Endothelial cell of umbilical vein (primary cell): ENCODE data around the gene OSBPL8. TPM values are rescaled to one million over a fixed set of nuclear protein-coding genes. Genes with fewer than 3 reads are reported as not detected.

ENCODE experiments used
- BruUV-seq: library from RNA; stranded (reverse); fragments of 400-500 nt; replicated peaks from 2 replicates; lab custom pipeline; 2021; lab: Mats Ljungman, UMichigan
- CTCF ChIA-PET: fragments of 300-600, 350-600 bp; sonication (Branson Sonifier 250); formaldehyde crosslinking; loops from one replicate; lab custom pipeline; 2021; ENCODE audit warnings: antibody characterized with exemption, inconsistent platforms; lab: Charles Lee
- POLR2A ChIA-PET: fragments of 300-600, 350-600 bp; sonication (Branson Sonifier 250); formaldehyde crosslinking; loops from one replicate; lab custom pipeline; 2021; ENCODE audit warnings: antibody characterized with exemption, inconsistent platforms; lab: Charles Lee
- DNase-seq: peaks from one replicate; pipeline ENCODE4 v3.0.0-alpha.2; 2011; ENCODE audit warnings: low read depth, low spot score
- FAIRE-seq: peaks from 2 replicates; lab custom pipeline; 2011; peaks lifted over from hg19 to GRCh38; lab: Jason Lieb, UNC
- H2AFZ ChIP-seq: 2 replicates; pipeline ENCODE4 v1.6.0; 2012; ENCODE audit warnings: low read depth, low read length, control low read depth, inconsistent platforms
- H3K27ac ChIP-seq: 2 replicates; pipeline ENCODE4 v1.5.1; 2011; ENCODE audit warnings: low read depth, mild to moderate bottlenecking, control low read depth, low read length, moderate library complexity; ENCODE audit not compliant: insufficient read depth
- H3K27me3 ChIP-seq, 2 experiments: 2 replicates each; pipeline versions ENCODE4 v1.6.0 to v1.6.1; 2011; ENCODE audit warnings: low read length in 2 of 2, mixed read lengths in 1 of 2; ENCODE audit not compliant: control insufficient read depth in 2 of 2, insufficient read depth in 2 of 2
- H3K36me3 ChIP-seq, 2 experiments: 2 replicates in 1 of 2; 3 replicates in 1 of 2; pipeline ENCODE4 v1.5.1; 2011; ENCODE audit warnings: low read length in 2 of 2, mild to moderate bottlenecking in 1 of 2, moderate library complexity in 1 of 2; ENCODE audit not compliant: control insufficient read depth in 2 of 2, insufficient read depth in 2 of 2; ENCODE audit errors: extremely low read depth in 1 of 2
- H3K4me1 ChIP-seq: 3 replicates; pipeline ENCODE4 v1.5.1; 2011; ENCODE audit warnings: mild to moderate bottlenecking, low read length; ENCODE audit not compliant: control insufficient read depth, insufficient read depth; ENCODE audit errors: extremely low read depth
- H3K4me2 ChIP-seq: 2 replicates; pipeline ENCODE4 v1.6.1; 2011; ENCODE audit warnings: low read length, control low read depth, mixed read lengths; ENCODE audit not compliant: insufficient read depth
- H3K4me3 ChIP-seq, 3 experiments: fragments of 200-600 bp in 1 of 3; sonication (generic), shearing (Covaris generic) in 1 of 3; replicated peaks in 1 of 3; 2 replicates each; pipeline ENCODE4 v1.5.1; 2011 to 2016; ENCODE audit warnings: control low read depth in 3 of 3, low read length in 3 of 3, mild to moderate bottlenecking in 2 of 3, inconsistent platforms in 1 of 3, low read depth in 1 of 3, moderate library complexity in 1 of 3; ENCODE audit not compliant: insufficient read depth in 1 of 3
- H3K79me2 ChIP-seq: 2 replicates; pipeline ENCODE4 v1.6.0; 2012; ENCODE audit warnings: low read length, inconsistent platforms; ENCODE audit not compliant: control insufficient read depth, insufficient read depth
- H3K9ac ChIP-seq: replicated peaks from 2 replicates; pipeline ENCODE3; 2011; ENCODE audit warnings: low read length, control low read depth; ENCODE audit not compliant: insufficient read depth; ENCODE audit errors: extremely low read depth
- H3K9me1 ChIP-seq: replicated peaks from 3 replicates; pipeline ENCODE4 v1.6.0; 2011; ENCODE audit warnings: mild to moderate bottlenecking, low read length; ENCODE audit not compliant: control insufficient read depth, insufficient read depth; ENCODE audit errors: extremely low read depth
- H3K9me3 ChIP-seq: replicated peaks from 2 replicates; pipeline ENCODE4 v1.5.1; 2012; ENCODE audit warnings: low read length, inconsistent platforms; ENCODE audit not compliant: control insufficient read depth, insufficient read depth
- H4K20me1 ChIP-seq: replicated peaks from 2 replicates; pipeline ENCODE3; 2011; ENCODE audit warnings: mild to moderate bottlenecking, low read length; ENCODE audit not compliant: control insufficient read depth, insufficient read depth; ENCODE audit errors: extremely low read depth
- EZH2 ChIP-seq: IDR thresholded peaks from 2 replicates; pipeline ENCODE4 v1.6.1; 2012; ENCODE audit warnings: borderline replicate concordance, low read depth, mild to moderate bottlenecking, moderate library complexity, low read length, inconsistent platforms; ENCODE audit not compliant: severe bottlenecking
- FOS ChIP-seq: IDR thresholded peaks from 2 replicates; pipeline ENCODE4 v1.6.1; 2011; ENCODE audit warnings: mild to moderate bottlenecking, low read length, moderate library complexity, borderline replicate concordance; ENCODE audit not compliant: insufficient read depth
- GATA2 ChIP-seq: IDR thresholded peaks from 2 replicates; pipeline ENCODE4 v1.7.0; 2011; ENCODE audit warnings: low read depth, mild to moderate bottlenecking, moderate library complexity, mixed read lengths, low read length; ENCODE audit not compliant: insufficient read length, insufficient read depth
- JUN ChIP-seq: IDR thresholded peaks from 2 replicates; pipeline ENCODE4 v1.6.1; 2011; ENCODE audit warnings: borderline replicate concordance, low read depth; ENCODE audit not compliant: insufficient read length, insufficient read depth
- MYC ChIP-seq: IDR thresholded peaks from one replicate; pipeline ENCODE4 v1.6.1; 2011; ENCODE audit warnings: mild to moderate bottlenecking, low read depth, low read length
- POLR2A ChIP-seq: IDR thresholded peaks from 2 replicates; pipeline ENCODE4 v1.6.1; 2012; ENCODE audit warnings: low read depth, mild to moderate bottlenecking, control low read depth, low read length
- POLR2AphosphoS5 ChIP-seq: IDR thresholded peaks from 2 replicates; pipeline ENCODE4 v1.6.1; 2012; ENCODE audit warnings: low read depth, mild to moderate bottlenecking, control low read depth, low read length, moderate library complexity; ENCODE audit not compliant: insufficient read depth
- dilution Hi-C: fragments of 300-500 bp; cut with MboI; formaldehyde crosslinking; loops from one replicate; pipeline ENCODE4 v1.15.0; 2019; ENCODE audit warnings: low sequenced_read_pairs; ENCODE audit not compliant: extremely low pct_ligation_motif_present
- intact Hi-C: fragments of 100-400 bp; cut with micrococcal nuclease; formaldehyde crosslinking; loops from one replicate; pipeline ENCODE4 v1.10.0; 2022
- polyA plus RNA-seq, 4 experiments: library from polyadenylated mRNA; depleted of rRNA in 3 of 4; stranded (reverse) in 3 of 4; unstranded in 1 of 4; fragments of >200 nt; gene quantifications; 2 replicates each; pipeline versions ENCODE4 v1.2.1 to v1.2.3, GENCODE V29; 2011 to 2012; ENCODE audit warnings: missing spikeins in 1 of 4
- total RNA-seq: library from RNA; stranded (reverse); gene quantifications from 2 replicates; pipeline ENCODE4 v1.2.3, GENCODE V29; 2021
- TF ChIP-seq, protein P1 (sequence below), 2 donors: IDR thresholded peaks; 1 replicate in 1 of 2; 2 replicates in 1 of 2; pipeline ENCODE4 v1.5.1; 2011; ENCODE audit warnings: low read length in 2 of 2, mild to moderate bottlenecking in 2 of 2, moderate library complexity in 2 of 2, control low read depth in 1 of 2, inconsistent platforms in 1 of 2, low read depth in 1 of 2; ENCODE audit not compliant: insufficient read depth in 1 of 2; ENCODE audit errors: extremely low read depth in 1 of 2
- TF ChIP-seq, protein P2 (sequence below): IDR thresholded peaks from 2 replicates; pipeline ENCODE4 v1.6.1; 2011; ENCODE audit not compliant: insufficient read depth, insufficient read length

Gene OSBPL8
- total and polyA plus RNA-seq, 2 donors (not counting 3 experiments of a cell fraction or from before 2014, with no cell fraction given), result 10.3 to 47.6 TPM

- no peaks in the 10 kb centered on the region for H3K79me2 ChIP-seq
- H3K4me3 ChIP-seq, result no peak overlapping the region
- H3K27ac ChIP-seq, result no peak overlapping the region
- no peak overlapping the region for H3K4me2 ChIP-seq
- no peak overlapping the region for H2AFZ ChIP-seq
- no TSS peak for BruUV-seq
- no peaks in the 10 kb centered on the region for H3K9me3 ChIP-seq
- no peaks in the 10 kb centered on the region for H3K36me3 ChIP-seq
- intact Hi-C loops, result no loop called here
- H3K27me3 ChIP-seq, result no peaks in the 10 kb centered on the region
- no peak overlapping the region for H3K9ac ChIP-seq
- ChIA-PET POLR2A (no interaction called here), CTCF (interaction anchor here (1.4 kb wide), 1 partner anchor 36 kb away, joined by 3 read pairs; no protein-coding TSS in a partner anchor)
- H3K9me1 ChIP-seq, result no peaks in the 10 kb centered on the region
- dilution Hi-C loops, result no loop called here
- no peak for DNase-seq
- no peak for FAIRE-seq
- H4K20me1 ChIP-seq, result no peaks in the 10 kb centered on the region
- TF ChIP-seq EZH2 (no peak), GATA2 (no peak), POLR2A (no peak), MYC (no peak), POLR2AphosphoS5 (no peak), JUN (no peak), FOS (no peak)
- TF ChIP-seq, protein P1, sequence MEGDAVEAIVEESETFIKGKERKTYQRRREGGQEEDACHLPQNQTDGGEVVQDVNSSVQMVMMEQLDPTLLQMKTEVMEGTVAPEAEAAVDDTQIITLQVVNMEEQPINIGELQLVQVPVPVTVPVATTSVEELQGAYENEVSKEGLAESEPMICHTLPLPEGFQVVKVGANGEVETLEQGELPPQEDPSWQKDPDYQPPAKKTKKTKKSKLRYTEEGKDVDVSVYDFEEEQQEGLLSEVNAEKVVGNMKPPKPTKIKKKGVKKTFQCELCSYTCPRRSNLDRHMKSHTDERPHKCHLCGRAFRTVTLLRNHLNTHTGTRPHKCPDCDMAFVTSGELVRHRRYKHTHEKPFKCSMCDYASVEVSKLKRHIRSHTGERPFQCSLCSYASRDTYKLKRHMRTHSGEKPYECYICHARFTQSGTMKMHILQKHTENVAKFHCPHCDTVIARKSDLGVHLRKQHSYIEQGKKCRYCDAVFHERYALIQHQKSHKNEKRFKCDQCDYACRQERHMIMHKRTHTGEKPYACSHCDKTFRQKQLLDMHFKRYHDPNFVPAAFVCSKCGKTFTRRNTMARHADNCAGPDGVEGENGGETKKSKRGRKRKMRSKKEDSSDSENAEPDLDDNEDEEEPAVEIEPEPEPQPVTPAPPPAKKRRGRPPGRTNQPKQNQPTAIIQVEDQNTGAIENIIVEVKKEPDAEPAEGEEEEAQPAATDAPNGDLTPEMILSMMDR (IDR thresholded peaks at IDR 0.05; ENCODE audit: extremely low read depth in 1 of 2, insufficient read depth in 1 of 2, low read depth in 1 of 2, low read length in 2 of 2), result no peak
- TF ChIP-seq, protein P2, sequence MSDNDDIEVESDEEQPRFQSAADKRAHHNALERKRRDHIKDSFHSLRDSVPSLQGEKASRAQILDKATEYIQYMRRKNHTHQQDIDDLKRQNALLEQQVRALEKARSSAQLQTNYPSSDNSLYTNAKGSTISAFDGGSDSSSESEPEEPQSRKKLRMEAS, result no peak
- H3K4me1 ChIP-seq, result peaks cover 16% of the 10 kb centered on the region
Measured at GRCh38 chr12:76311796-76312195, 247.8 kb downstream of the OSBPL8 start.
